Measurements from ENCODE around the gene ZNF423.

DNA sequence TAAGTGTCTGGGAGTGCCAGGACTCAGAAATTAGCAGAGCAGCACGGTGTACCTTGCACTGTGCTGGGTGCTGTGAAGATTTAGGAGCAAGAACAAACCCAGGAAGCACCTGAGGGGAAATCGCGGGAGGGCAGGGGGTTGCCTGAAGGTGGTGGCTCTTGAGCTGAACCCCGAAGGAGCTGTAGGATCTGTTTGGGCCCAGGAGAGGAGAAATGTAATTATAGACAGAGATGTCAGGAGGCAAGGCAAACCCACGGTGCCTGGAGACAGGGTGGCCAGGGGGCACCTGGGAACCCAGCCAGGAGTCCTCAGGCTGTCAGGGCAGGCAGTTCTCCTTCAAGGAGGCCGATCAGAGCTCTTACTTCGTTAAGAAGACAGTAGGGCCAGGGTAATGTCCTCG, 373.2 kb downstream of the ZNF423 start:
- TF ChIP-seq GATA2 (IDR thresholded peaks at IDR 0.05; ENCODE audit: low read depth, low read length), result no peak
- TF ChIP-seq GATA3 (IDR thresholded peaks at IDR 0.05; ENCODE audit: low read depth, low read length), result no peak

All from SH-SY5Y (cell line).